Neuronal stem cell (in vitro differentiated cells): Measurements from ENCODE around the gene MAPKAPK3.

Experiments
- DNase-seq: peaks from one replicate; pipeline ENCODE4 v3.0.0-alpha.2; 2013; ENCODE audit warnings: low spot score
- H2AFZ ChIP-seq: one replicate; pipeline ENCODE4 v1.6.1; 2013; ENCODE audit warnings: mild to moderate bottlenecking, low read length, inconsistent platforms
- H2AK5ac ChIP-seq: 2 replicates; pipeline ENCODE4 v1.6.1; 2013; ENCODE audit warnings: low read depth, mild to moderate bottlenecking, inconsistent platforms, low read length, moderate library complexity, mixed read lengths
- H2BK120ac ChIP-seq: 2 replicates; pipeline ENCODE4 v1.6.1; 2013; ENCODE audit warnings: low read depth, mild to moderate bottlenecking, inconsistent platforms, low read length, moderate library complexity, mixed read lengths
- H2BK12ac ChIP-seq: one replicate; pipeline ENCODE4 v1.6.1; 2013; ENCODE audit warnings: low read length, inconsistent platforms
- H2BK15ac ChIP-seq: 2 replicates; pipeline ENCODE4 v1.6.1; 2013; ENCODE audit warnings: mild to moderate bottlenecking, low read length, inconsistent platforms, mixed read lengths
- H2BK5ac ChIP-seq: one replicate; pipeline ENCODE4 v1.6.1; 2013; ENCODE audit warnings: inconsistent platforms, mild to moderate bottlenecking, low read length, moderate library complexity
- H3K14ac ChIP-seq: one replicate; pipeline ENCODE4 v1.6.1; 2013; ENCODE audit warnings: low read length, inconsistent platforms
- H3K18ac ChIP-seq: 2 replicates; pipeline ENCODE4 v1.6.1; 2013; ENCODE audit warnings: low read length, inconsistent platforms
- H3K23ac ChIP-seq: 2 replicates; pipeline ENCODE4 v1.6.1; 2013; ENCODE audit warnings: low read depth, mild to moderate bottlenecking, mixed read lengths, low read length, inconsistent platforms; ENCODE audit not compliant: poor library complexity
- H3K27ac ChIP-seq: replicated peaks from 3 replicates; pipeline ENCODE4 v1.5.1; 2013; ENCODE audit warnings: low read length, inconsistent platforms
- H3K27me3 ChIP-seq, 3 experiments: 2 replicates each; pipeline ENCODE4 v1.6.1; 2013; ENCODE audit warnings: low read length in 3 of 3, mild to moderate bottlenecking in 2 of 3, inconsistent platforms in 1 of 3, low read depth in 1 of 3, mixed read lengths in 1 of 3, moderate library complexity in 1 of 3; ENCODE audit not compliant: control insufficient read depth in 3 of 3, insufficient read depth in 3 of 3
- H3K36me3 ChIP-seq, 2 donors: replicated peaks in 1 of 2; 2 replicates each; pipeline ENCODE4 v1.6.1; 2013; ENCODE audit warnings: low read length in 2 of 2; ENCODE audit not compliant: control insufficient read depth in 2 of 2, insufficient read depth in 2 of 2
- H3K4ac ChIP-seq: 2 replicates; pipeline ENCODE4 v1.6.1; 2013; ENCODE audit warnings: inconsistent platforms, mild to moderate bottlenecking, low read length, moderate library complexity
- H3K4me1 ChIP-seq, 2 donors: 1 replicate in 1 of 2; 2 replicates in 1 of 2; pipeline ENCODE4 v1.6.1; 2013; ENCODE audit warnings: low read length in 2 of 2, low read depth in 1 of 2; ENCODE audit not compliant: control insufficient read depth in 2 of 2, insufficient read depth in 1 of 2
- H3K4me2 ChIP-seq: one replicate; pipeline ENCODE4 v1.6.1; 2013; ENCODE audit warnings: mild to moderate bottlenecking, low read length, inconsistent platforms; ENCODE audit not compliant: insufficient read depth, poor library complexity, severe bottlenecking
- H3K4me3 ChIP-seq, 2 donors: 2 replicates each; pipeline ENCODE4 v1.5.1; 2013; ENCODE audit warnings: low read length in 2 of 2, mild to moderate bottlenecking in 2 of 2, inconsistent platforms in 1 of 2, moderate library complexity in 1 of 2
- H3K79me1 ChIP-seq: one replicate; pipeline ENCODE4 v1.6.1; 2013; ENCODE audit warnings: low read depth, mild to moderate bottlenecking, inconsistent platforms, low read length, moderate library complexity
- H3K9ac ChIP-seq: one replicate; pipeline ENCODE4 v1.6.1; 2013; ENCODE audit warnings: mild to moderate bottlenecking, low read depth, low read length, inconsistent platforms; ENCODE audit not compliant: poor library complexity
- H3K9me3 ChIP-seq, 2 donors: replicated peaks in 1 of 2; 2 replicates each; pipeline versions ENCODE3 to v1.6.1; 2013; ENCODE audit warnings: low read length in 2 of 2, mild to moderate bottlenecking in 2 of 2, inconsistent platforms in 1 of 2, low read depth in 1 of 2, mixed read lengths in 1 of 2, moderate library complexity in 1 of 2; ENCODE audit not compliant: control insufficient read depth in 2 of 2, insufficient read depth in 1 of 2
- H4K8ac ChIP-seq: one replicate; pipeline ENCODE4 v1.6.1; 2013; ENCODE audit warnings: low read depth, mild to moderate bottlenecking, inconsistent platforms, low read length, moderate library complexity
- H4K91ac ChIP-seq: one replicate; pipeline ENCODE4 v1.6.1; 2013; ENCODE audit warnings: low read length, low read depth, mild to moderate bottlenecking, inconsistent platforms; ENCODE audit not compliant: poor library complexity
- WGBS, 2 donors: extraction: QIAGEN DNeasy Blood & Tissue Kit; methylation state at CpG; one replicate each; pipeline ENCODE4 v1.1.7; 2013; ENCODE audit warnings: missing lambda C conversion rate in 2 of 2, mixed read lengths in 1 of 2; ENCODE audit not compliant: insufficient read length in 2 of 2, insufficient replicate concordance in 1 of 2; ENCODE audit errors: extremely low coverage in 2 of 2; 5-methylcytosine and 5-hydroxymethylcytosine counted together

MAPKAPK3 gene

GRCh38 chr3:50580683-50581458, 36.1 kb upstream of the MAPKAPK3 start:
- Histone ChIP-seq H2BK5ac (no peak overlapping the region), H4K91ac (no peak overlapping the region), H3K9ac (no peak overlapping the region), H3K4me1 (no peaks in the 10 kb centered on the region), H2AK5ac (no peak overlapping the region), H2BK15ac (no peak overlapping the region), H3K4ac (no peak overlapping the region), H3K4me2 (no peak overlapping the region), H3K18ac (no peak overlapping the region), H2BK120ac (no peak overlapping the region), H2BK12ac (no peak overlapping the region), H3K27me3 (no peaks in the 10 kb centered on the region), H3K79me1 (peaks cover 1% of the 10 kb centered on the region), H3K23ac (no peak overlapping the region), H3K27ac (no peak overlapping the region), H3K14ac (no peak overlapping the region), H3K9me3 (no peaks in the 10 kb centered on the region), H3K36me3 (peaks cover 3 to 44% of the 10 kb centered on the region in 2 donors), H3K4me3 (no peak overlapping the region), H2AFZ (no peak overlapping the region), H4K8ac (no peak overlapping the region)
- no CpG with 5 or more reads among the region's 9 CpGs for WGBS, 2 donors
- DNase-seq = no peak

GRCh38 chr3:50581459-50581842, 35.5 kb upstream of the MAPKAPK3 start:
- H2AK5ac ChIP-seq = no peak overlapping the region
- H2BK5ac ChIP-seq = no peak overlapping the region
- no peak overlapping the region for H3K4ac ChIP-seq
- H3K18ac ChIP-seq = no peak overlapping the region
- H2BK120ac ChIP-seq = no peak overlapping the region
- H3K27ac ChIP-seq = no peak overlapping the region
- H4K91ac ChIP-seq = no peak overlapping the region
- no CpG with 5 or more reads among the region's 2 CpGs for WGBS, 2 donors
- peak overlapping the region; percentile 38 for H3K14ac ChIP-seq
- no peaks in the 10 kb centered on the region for H3K4me1 ChIP-seq
- DNase-seq = no peak
- H2BK12ac ChIP-seq = no peak overlapping the region
- H4K8ac ChIP-seq = no peak overlapping the region
- peaks cover 1% of the 10 kb centered on the region for H3K79me1 ChIP-seq
- no peak overlapping the region for H3K9ac ChIP-seq
- no peak overlapping the region for H2BK15ac ChIP-seq
- H3K36me3 ChIP-seq = peaks cover 3 to 44% of the 10 kb centered on the region in 2 donors
- H3K4me3 ChIP-seq = no peak overlapping the region
- no peaks in the 10 kb centered on the region for H3K9me3 ChIP-seq
- H3K23ac ChIP-seq = no peak overlapping the region
- no peaks in the 10 kb centered on the region for H3K27me3 ChIP-seq
- H2AFZ ChIP-seq = no peak overlapping the region
- H3K4me2 ChIP-seq = no peak overlapping the region

GRCh38 chr3:50582083-50582482, 34.9 kb upstream of the MAPKAPK3 start:
- no peak overlapping the region for H3K27ac ChIP-seq
- no peak overlapping the region for H2AFZ ChIP-seq
- no peak overlapping the region for H3K23ac ChIP-seq
- no peak overlapping the region for H3K9ac ChIP-seq
- H3K4me3 ChIP-seq = no peak overlapping the region
- H3K9me3 ChIP-seq = no peaks in the 10 kb centered on the region
- no peak overlapping the region for H3K4ac ChIP-seq
- H3K4me1 ChIP-seq = no peaks in the 10 kb centered on the region
- no peak overlapping the region for H3K18ac ChIP-seq
- no peaks in the 10 kb centered on the region for H3K27me3 ChIP-seq
- no peak overlapping the region for H2BK12ac ChIP-seq
- H2BK15ac ChIP-seq = no peak overlapping the region
- no peak overlapping the region for H2BK120ac ChIP-seq
- H2BK5ac ChIP-seq = no peak overlapping the region
- no peak overlapping the region for H2AK5ac ChIP-seq
- H3K4me2 ChIP-seq = no peak overlapping the region
- H3K36me3 ChIP-seq = peaks cover 3 to 37% of the 10 kb centered on the region in 2 donors
- no peak overlapping the region for H3K14ac ChIP-seq
- DNase-seq = no peak
- H4K8ac ChIP-seq = no peak overlapping the region
- peaks cover 1% of the 10 kb centered on the region for H3K79me1 ChIP-seq
- H4K91ac ChIP-seq = no peak overlapping the region
- no CpG with 5 or more reads among the region's 9 CpGs for WGBS, 2 donors

- no peak overlapping the region for H3K14ac ChIP-seq
- no peak overlapping the region for H2BK5ac ChIP-seq
- no peak overlapping the region for H3K23ac ChIP-seq
- no peak for DNase-seq
- H3K4me3 ChIP-seq = no peak overlapping the region
- no peaks in the 10 kb centered on the region for H3K4me1 ChIP-seq
- peak overlapping the region; percentile 10 for H2BK12ac ChIP-seq
- H3K9ac ChIP-seq = no peak overlapping the region
- WGBS, 2 donors = no CpG with 5 or more reads among the region's 6 CpGs
- H2BK120ac ChIP-seq = no peak overlapping the region
- no peak overlapping the region for H2AK5ac ChIP-seq
- peaks cover 0 to 26% of the 10 kb centered on the region in 2 donors for H3K36me3 ChIP-seq
- no peaks in the 10 kb centered on the region for H3K9me3 ChIP-seq
- H2AFZ ChIP-seq = no peak overlapping the region
- peaks cover 0 to 1% (median 0%) of the 10 kb centered on the region in 3 experiments for H3K27me3 ChIP-seq
- H3K4me2 ChIP-seq = no peak overlapping the region
- H3K18ac ChIP-seq = no peak overlapping the region
- H4K91ac ChIP-seq = no peak overlapping the region
- no peak overlapping the region for H2BK15ac ChIP-seq
- H4K8ac ChIP-seq = no peak overlapping the region
- peaks cover 1% of the 10 kb centered on the region for H3K79me1 ChIP-seq
- no peak overlapping the region for H3K4ac ChIP-seq
- H3K27ac ChIP-seq = no peak overlapping the region
These were observed 33.1 kb upstream of the MAPKAPK3 start for GRCh38 chr3:50583897-50584296.
